ENCODE data around the gene UBASH3A. TPM values are rescaled to one million over a fixed set of nuclear protein-coding genes. Genes with fewer than 3 reads are reported as not detected.
A peak's percentile ranks its signal among the peaks of the same experiment; 100 is the strongest.
"Not testable (repeated sequence)": the region's sequence is repeated elsewhere in the genome, so short reads cannot be mapped to it uniquely, and the experiment has no call there.

UBASH3A gene
- total RNA-seq, 1 donor from 2014 or later, result 65.7 TPM

- H3K36me3 Mint-ChIP-seq (ENCODE audit: low read depth), result peaks cover 3% of the 10 kb centered on the region
- peaks cover 13% of the 10 kb centered on the region for H3K9me3 Mint-ChIP-seq
- no peaks in the 10 kb centered on the region for H3K27me3 Mint-ChIP-seq
- no peak for DNase-seq
- intact Hi-C loops (cut with micrococcal nuclease), result loop anchor here (5.0 to 10.0 kb wide), 2 partner anchors 65 to 373 kb away; no protein-coding TSS in a partner anchor
- H3K27ac Mint-ChIP-seq, result no peak overlapping the region
- no peak overlapping the region for H3K4me3 Mint-ChIP-seq
- peaks cover 62% of the 10 kb centered on the region for H3K4me1 Mint-ChIP-seq
Measured at GRCh38 chr21:42461881-42462877, 58.5 kb downstream of the UBASH3A start.

- Mint-ChIP-seq H3K27ac (peak overlapping the region; percentile 97), H3K9me3 (peaks cover 13% of the 10 kb centered on the region), H3K4me3 (peak overlapping the region; percentile 64), H3K27me3 (peaks cover 3% of the 10 kb centered on the region), H3K4me1 (peaks cover 64% of the 10 kb centered on the region), H3K36me3 (ENCODE audit: low read depth) (peaks cover 3% of the 10 kb centered on the region)
- peak; percentile 90 for DNase-seq
- intact Hi-C loops (cut with micrococcal nuclease), result loop anchor here (5.0 to 10.0 kb wide), 2 partner anchors 63 to 371 kb away; no protein-coding TSS in a partner anchor
Measured at GRCh38 chr21:42463861-42464515, 60.3 kb downstream of the UBASH3A start.

GRCh38 chr21:42465008-42465802 lies 61.5 kb downstream of the UBASH3A start:
- Mint-ChIP-seq H3K27me3 (peaks cover 3% of the 10 kb centered on the region), H3K4me3 (peak overlapping the region; percentile 25), H3K36me3 (ENCODE audit: low read depth) (peaks cover 3% of the 10 kb centered on the region), H3K27ac (peak overlapping the region; percentile 63), H3K4me1 (peaks cover 60% of the 10 kb centered on the region), H3K9me3 (peaks cover 13% of the 10 kb centered on the region)
- intact Hi-C loops (cut with micrococcal nuclease), result loop anchor here (5.0 to 10.0 kb wide), 2 partner anchors 47 to 370 kb away; partner anchors contain the start of gene SLC37A1
- no peak for DNase-seq

GRCh38 chr21:42465803-42466127 lies 62.1 kb downstream of the UBASH3A start:
- Mint-ChIP-seq H3K9me3 (peaks cover 13% of the 10 kb centered on the region), H3K4me3 (peak overlapping the region; percentile 25), H3K4me1 (peaks cover 54% of the 10 kb centered on the region), H3K27me3 (peaks cover 3% of the 10 kb centered on the region), H3K27ac (no peak overlapping the region), H3K36me3 (ENCODE audit: low read depth) (peaks cover 3% of the 10 kb centered on the region)
- intact Hi-C loops (cut with micrococcal nuclease), result loop anchor here (5.0 to 10.0 kb wide), 2 partner anchors 47 to 369 kb away; partner anchors contain the start of gene SLC37A1
- DNase-seq, result no peak

GRCh38 chr21:42466700-42467099 lies 63.0 kb downstream of the UBASH3A start:
- Mint-ChIP-seq H3K36me3 (ENCODE audit: low read depth) (peaks cover 3% of the 10 kb centered on the region), H3K27ac (no peak overlapping the region), H3K27me3 (peaks cover 3% of the 10 kb centered on the region), H3K9me3 (peaks cover 13% of the 10 kb centered on the region), H3K4me3 (no peak overlapping the region), H3K4me1 (peaks cover 45% of the 10 kb centered on the region)
- no peak for DNase-seq
- intact Hi-C loops (cut with micrococcal nuclease), result loop anchor here (5.0 to 10.0 kb wide), 2 partner anchors 46 to 368 kb away; partner anchors contain the start of gene SLC37A1

GRCh38 chr21:42467140-42467983 lies 63.7 kb downstream of the UBASH3A start:
- peaks cover 42% of the 10 kb centered on the region for H3K4me1 Mint-ChIP-seq
- peak; percentile 75 for DNase-seq
- peaks cover 13% of the 10 kb centered on the region for H3K9me3 Mint-ChIP-seq
- H3K27me3 Mint-ChIP-seq, result peaks cover 5% of the 10 kb centered on the region
- no peak overlapping the region for H3K27ac Mint-ChIP-seq
- intact Hi-C loops (cut with micrococcal nuclease), result loop anchor here (5.0 to 10.0 kb wide), 2 partner anchors 45 to 367 kb away; partner anchors contain the start of gene SLC37A1
- H3K4me3 Mint-ChIP-seq, result no peak overlapping the region
- peaks cover 3% of the 10 kb centered on the region for H3K36me3 Mint-ChIP-seq (ENCODE audit: low read depth)

- intact Hi-C loops (cut with micrococcal nuclease), result loop anchor here (5.0 to 10.0 kb wide), 2 partner anchors 44 to 366 kb away; partner anchors contain the start of gene SLC37A1
- Mint-ChIP-seq H3K9me3 (peaks cover 4% of the 10 kb centered on the region), H3K36me3 (ENCODE audit: low read depth) (no peaks in the 10 kb centered on the region), H3K27ac (no peak overlapping the region), H3K4me3 (no peak overlapping the region), H3K27me3 (peaks cover 5% of the 10 kb centered on the region), H3K4me1 (peaks cover 33% of the 10 kb centered on the region)
- no peak for DNase-seq
Measured at GRCh38 chr21:42468491-42469131, 64.9 kb downstream of the UBASH3A start.

- Mint-ChIP-seq H3K4me1 (peaks cover 28% of the 10 kb centered on the region), H3K9me3 (no peaks in the 10 kb centered on the region), H3K4me3 (no peak overlapping the region), H3K36me3 (ENCODE audit: low read depth) (no peaks in the 10 kb centered on the region), H3K27ac (no peak overlapping the region), H3K27me3 (peaks cover 5% of the 10 kb centered on the region)
- DNase-seq, result no peak
- intact Hi-C loops (cut with micrococcal nuclease), result loop anchor here (5.0 to 10.0 kb wide), 2 partner anchors 43 to 366 kb away; partner anchors contain the start of gene SLC37A1
Measured at GRCh38 chr21:42469272-42469671, 65.6 kb downstream of the UBASH3A start.

- not testable (repeated sequence) for H3K36me3 Mint-ChIP-seq (ENCODE audit: low read depth); H3K9me3 Mint-ChIP-seq; DNase-seq; H3K4me3 Mint-ChIP-seq; H3K27ac Mint-ChIP-seq; H3K27me3 Mint-ChIP-seq
- peaks cover 27% of the 10 kb centered on the region for H3K4me1 Mint-ChIP-seq
- intact Hi-C loops (cut with micrococcal nuclease), result loop anchor here (5.0 to 10.0 kb wide), 2 partner anchors 43 to 365 kb away; partner anchors contain the start of gene SLC37A1
Measured at GRCh38 chr21:42469726-42470125, 66.0 kb downstream of the UBASH3A start.

GRCh38 chr21:42471206-42471605 lies 67.5 kb downstream of the UBASH3A start:
- intact Hi-C loops (cut with micrococcal nuclease), result no loop called here
- no peak overlapping the region for H3K27ac Mint-ChIP-seq
- no peaks in the 10 kb centered on the region for H3K9me3 Mint-ChIP-seq
- H3K4me3 Mint-ChIP-seq, result no peak overlapping the region
- DNase-seq, result no peak
- H3K36me3 Mint-ChIP-seq (ENCODE audit: low read depth), result no peaks in the 10 kb centered on the region
- H3K4me1 Mint-ChIP-seq, result peaks cover 15% of the 10 kb centered on the region
- H3K27me3 Mint-ChIP-seq, result peaks cover 8% of the 10 kb centered on the region

GRCh38 chr21:42471716-42472330 lies 68.1 kb downstream of the UBASH3A start:
- intact Hi-C loops (cut with micrococcal nuclease), result no loop called here
- H3K4me3 Mint-ChIP-seq, result no peak overlapping the region
- no peak for DNase-seq
- peaks cover 12% of the 10 kb centered on the region for H3K4me1 Mint-ChIP-seq
- H3K36me3 Mint-ChIP-seq (ENCODE audit: low read depth), result no peaks in the 10 kb centered on the region
- H3K27me3 Mint-ChIP-seq, result peaks cover 8% of the 10 kb centered on the region
- no peaks in the 10 kb centered on the region for H3K9me3 Mint-ChIP-seq
- no peak overlapping the region for H3K27ac Mint-ChIP-seq

- H3K4me3 Mint-ChIP-seq, result no peak overlapping the region
- H3K9me3 Mint-ChIP-seq, result no peaks in the 10 kb centered on the region
- no peaks in the 10 kb centered on the region for H3K36me3 Mint-ChIP-seq (ENCODE audit: low read depth)
- H3K27ac Mint-ChIP-seq, result no peak overlapping the region
- H3K27me3 Mint-ChIP-seq, result peaks cover 6% of the 10 kb centered on the region
- no peak for DNase-seq
- H3K4me1 Mint-ChIP-seq, result peaks cover 6% of the 10 kb centered on the region
- intact Hi-C loops (cut with micrococcal nuclease), result no loop called here
Measured at GRCh38 chr21:42472521-42472920, 68.8 kb downstream of the UBASH3A start.

Measured in activated CD4-positive, alpha-beta T cell treated with anti-CD3 and anti-CD28 coated beads, Interleukin-2, amount 10 ng/mL, durations not matched to agents 24 days and 14 days (primary cell).